IMR-90 (cell line): ENCODE data around the gene IL34.

Experiments
- MAFK ChIP-seq: IDR thresholded peaks from 2 replicates; pipeline ENCODE4 v1.6.1; 2012; ENCODE audit warnings: low read depth, low read length, improper control_type of control experiment
- POLR2A ChIP-seq: IDR thresholded peaks from 2 replicates; pipeline ENCODE4 v1.6.1; 2012; ENCODE audit warnings: mild to moderate bottlenecking, low read depth, low read length
- RFX5 ChIP-seq: IDR thresholded peaks from 2 replicates; pipeline ENCODE4 v1.8.0; 2012; ENCODE audit warnings: low read depth, mild to moderate bottlenecking, low read length, moderate library complexity
- SMC3 ChIP-seq: fragments of 150-350 bp; IDR thresholded peaks from 2 replicates; pipeline ENCODE4 v1.6.1; 2016; ENCODE audit warnings: low read depth, mild to moderate bottlenecking, antibody characterized with exemption, low read length, moderate library complexity
- TF ChIP-seq, protein P1 (sequence below): conservative IDR thresholded peaks from 2 replicates; pipeline ENCODE4 v1.5.1; 2012; ENCODE audit warnings: mild to moderate bottlenecking, low read depth, low read length, improper control_type of control experiment

DNA sequence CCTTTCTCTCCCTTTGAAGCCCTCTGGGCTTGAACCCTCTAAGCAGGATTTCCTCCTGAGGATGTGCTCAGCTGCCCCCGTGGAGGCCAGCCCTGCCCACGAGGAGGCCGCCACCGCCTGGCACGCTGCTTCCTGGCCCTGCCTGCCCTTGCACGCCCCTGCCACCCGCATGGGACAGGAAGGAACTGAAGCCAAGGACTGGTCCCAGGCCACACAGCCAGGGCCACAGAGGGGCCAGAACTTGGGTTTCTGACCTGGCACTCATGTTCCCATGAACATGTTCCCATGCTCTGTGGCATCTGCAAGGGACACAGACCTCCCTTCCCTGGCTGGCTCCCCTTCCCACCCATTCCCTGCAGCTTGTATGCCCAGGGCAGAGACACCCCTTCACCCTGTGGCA, 63.6 kb downstream of the IL34 start:
- TF ChIP-seq, protein P1, sequence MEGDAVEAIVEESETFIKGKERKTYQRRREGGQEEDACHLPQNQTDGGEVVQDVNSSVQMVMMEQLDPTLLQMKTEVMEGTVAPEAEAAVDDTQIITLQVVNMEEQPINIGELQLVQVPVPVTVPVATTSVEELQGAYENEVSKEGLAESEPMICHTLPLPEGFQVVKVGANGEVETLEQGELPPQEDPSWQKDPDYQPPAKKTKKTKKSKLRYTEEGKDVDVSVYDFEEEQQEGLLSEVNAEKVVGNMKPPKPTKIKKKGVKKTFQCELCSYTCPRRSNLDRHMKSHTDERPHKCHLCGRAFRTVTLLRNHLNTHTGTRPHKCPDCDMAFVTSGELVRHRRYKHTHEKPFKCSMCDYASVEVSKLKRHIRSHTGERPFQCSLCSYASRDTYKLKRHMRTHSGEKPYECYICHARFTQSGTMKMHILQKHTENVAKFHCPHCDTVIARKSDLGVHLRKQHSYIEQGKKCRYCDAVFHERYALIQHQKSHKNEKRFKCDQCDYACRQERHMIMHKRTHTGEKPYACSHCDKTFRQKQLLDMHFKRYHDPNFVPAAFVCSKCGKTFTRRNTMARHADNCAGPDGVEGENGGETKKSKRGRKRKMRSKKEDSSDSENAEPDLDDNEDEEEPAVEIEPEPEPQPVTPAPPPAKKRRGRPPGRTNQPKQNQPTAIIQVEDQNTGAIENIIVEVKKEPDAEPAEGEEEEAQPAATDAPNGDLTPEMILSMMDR = no peak
- TF ChIP-seq POLR2A (no peak), RFX5 (no peak), MAFK (no peak), SMC3 (no peak)
